HTERT RPE-1 (cell line): Measurements from ENCODE around the gene UBE2D2.
"Not testable (repeated sequence)": the region's sequence is repeated elsewhere in the genome, so short reads cannot be mapped to it uniquely, and the experiment has no call there.

Source experiments
- in situ Hi-C: fragments of 300-500 bp; cut with MboI; formaldehyde crosslinking; loops from 4 replicates; pipeline ENCODE4 v1.14.3; 2020; ENCODE audit warnings: low sequenced_read_pairs

The UBE2D2 gene

DNA sequence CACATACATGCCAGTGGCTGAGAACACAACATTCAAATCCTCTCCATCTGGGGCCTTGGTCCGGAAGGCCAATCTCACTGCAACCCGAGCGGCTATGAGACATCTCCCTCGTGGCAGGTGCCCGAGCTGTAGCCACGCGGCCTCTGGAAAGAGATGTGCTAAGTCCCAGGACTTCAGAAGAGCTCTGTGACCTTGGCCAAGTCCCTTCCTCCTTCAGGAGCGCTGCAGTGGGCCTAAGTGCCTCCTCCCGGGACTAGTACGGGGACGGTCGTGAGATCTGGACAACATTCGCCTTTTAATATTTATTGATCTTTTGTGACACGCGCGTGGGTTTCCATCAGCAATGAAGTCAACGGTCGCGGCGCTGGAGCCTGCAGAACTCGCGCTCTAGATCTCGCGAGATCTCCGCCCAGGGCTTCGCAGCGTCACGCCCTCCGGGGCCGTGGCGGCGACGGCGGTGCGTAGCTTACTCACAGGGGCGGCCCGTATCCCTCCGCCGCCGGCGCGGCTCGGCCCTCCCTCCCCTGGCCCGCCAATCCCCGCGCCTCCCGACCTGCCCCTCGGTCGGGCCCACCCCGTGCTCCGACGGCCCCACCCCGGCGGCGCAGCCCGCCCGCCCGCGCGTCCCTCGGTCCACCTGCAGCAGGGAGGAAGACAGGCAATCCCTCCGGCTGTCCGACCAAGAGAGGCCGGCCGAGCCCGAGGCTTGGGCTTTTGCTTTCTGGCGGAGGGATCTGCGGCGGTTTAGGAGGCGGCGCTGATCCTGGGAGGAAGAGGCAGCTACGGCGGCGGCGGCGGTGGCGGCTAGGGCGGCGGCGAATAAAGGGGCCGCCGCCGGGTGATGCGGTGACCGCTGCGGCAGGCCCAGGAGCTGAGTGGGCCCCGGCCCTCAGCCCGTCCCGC lies at the start of gene UBE2D2:
Gene UBE2D2 (plus strand): TSS at position 588 of the 903 bp plus-strand sequence. CDS start 453 bp downstream, outside the sequence.
- in situ Hi-C loops: no loop called here

GRCh38 chr5:139512786-139513390 lies 48.3 kb upstream of the UBE2D2 start:
- in situ Hi-C loops: no loop called here

DNA sequence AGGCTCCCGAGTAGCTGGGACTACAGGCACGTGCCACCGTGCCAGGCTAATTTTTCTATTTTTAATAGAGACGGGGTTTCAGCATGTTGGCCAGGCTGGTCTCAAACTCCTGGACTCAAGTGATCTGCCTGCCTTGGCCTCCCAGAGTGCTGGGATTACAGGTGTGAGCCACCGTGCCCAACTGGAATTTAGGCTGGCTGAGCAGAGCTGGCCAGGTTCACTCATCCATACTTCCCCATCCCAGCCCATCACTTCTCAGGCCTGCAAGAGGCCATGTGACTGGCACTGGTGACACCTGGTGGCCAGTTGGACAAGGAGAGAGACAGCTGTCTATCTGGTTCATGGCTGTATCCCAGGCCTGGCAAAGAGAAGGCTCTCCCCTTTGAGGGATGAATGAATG lies 47.7 kb upstream of the UBE2D2 start:
- in situ Hi-C loops: not testable (repeated sequence)

- in situ Hi-C loops: no loop called here
These were observed 47.2 kb upstream of the UBE2D2 start for GRCh38 chr5:139513852-139514485.

DNA sequence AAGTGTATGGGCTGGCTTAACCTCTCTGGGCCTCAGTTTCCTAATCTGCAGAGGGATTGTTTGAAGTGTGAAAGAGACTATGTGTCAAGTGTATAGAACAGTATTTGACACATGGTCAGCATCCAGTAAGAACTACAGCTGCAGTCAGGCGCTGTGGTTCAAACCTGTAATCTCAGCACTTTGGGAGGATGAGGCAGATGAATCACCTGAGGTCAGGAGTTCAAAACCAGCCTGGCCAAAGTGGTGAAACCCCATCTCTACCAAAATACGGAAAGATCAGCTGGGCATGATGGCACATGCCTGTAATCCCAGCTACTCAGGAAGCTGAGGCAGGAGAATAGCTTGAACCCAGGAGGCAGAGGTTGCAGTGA lies 46.7 kb upstream of the UBE2D2 start:
- in situ Hi-C loops: no loop called here

DNA sequence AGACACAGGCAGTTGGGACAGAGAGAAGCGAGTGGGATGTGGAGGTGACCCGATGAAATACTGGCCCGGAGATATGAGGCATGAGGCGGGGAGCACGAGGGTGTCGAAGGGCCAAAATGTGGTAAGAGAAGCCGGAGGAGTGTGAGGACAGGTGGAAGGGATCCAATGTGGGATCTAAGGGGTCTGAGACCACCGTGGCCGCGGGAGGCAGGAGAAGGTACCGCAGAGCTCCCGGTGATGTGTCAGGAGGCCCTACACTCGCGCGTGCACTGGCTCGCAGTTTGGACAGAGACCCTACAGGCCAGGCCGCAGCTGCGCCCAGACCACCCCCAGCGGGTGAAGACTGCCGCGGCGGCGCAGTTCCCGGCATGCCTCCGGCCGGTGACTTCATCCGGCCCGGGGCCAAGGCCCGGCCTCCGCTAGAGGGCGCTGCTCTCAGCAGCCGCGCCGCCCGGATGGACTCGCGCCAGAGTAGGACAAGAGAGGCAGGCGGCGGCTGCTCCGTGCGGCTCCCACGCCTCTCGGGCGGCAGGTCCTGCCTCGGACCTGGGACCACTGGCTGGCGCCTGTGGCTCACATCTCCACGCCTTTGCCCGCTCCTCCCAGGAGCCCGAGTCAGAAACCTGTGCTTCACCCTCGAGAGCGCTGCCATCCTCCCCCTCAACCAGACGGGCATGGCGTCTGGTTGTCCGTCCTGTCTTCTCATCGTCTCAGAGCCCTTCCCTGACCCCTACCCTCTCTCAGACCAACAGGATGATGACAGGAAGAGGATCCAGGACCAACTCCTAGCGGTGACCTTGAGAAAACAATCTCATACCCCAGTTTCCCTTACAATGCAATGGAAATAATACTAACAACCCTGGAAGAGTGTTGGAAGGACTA lies 43.2 kb upstream of the UBE2D2 start:
- in situ Hi-C loops: no loop called here

GRCh38 chr5:139523635-139524445 lies 37.3 kb upstream of the UBE2D2 start:
- in situ Hi-C loops: no loop called here

GRCh38 chr5:139524446-139524845 lies 36.7 kb upstream of the UBE2D2 start:
- in situ Hi-C loops: no loop called here

DNA sequence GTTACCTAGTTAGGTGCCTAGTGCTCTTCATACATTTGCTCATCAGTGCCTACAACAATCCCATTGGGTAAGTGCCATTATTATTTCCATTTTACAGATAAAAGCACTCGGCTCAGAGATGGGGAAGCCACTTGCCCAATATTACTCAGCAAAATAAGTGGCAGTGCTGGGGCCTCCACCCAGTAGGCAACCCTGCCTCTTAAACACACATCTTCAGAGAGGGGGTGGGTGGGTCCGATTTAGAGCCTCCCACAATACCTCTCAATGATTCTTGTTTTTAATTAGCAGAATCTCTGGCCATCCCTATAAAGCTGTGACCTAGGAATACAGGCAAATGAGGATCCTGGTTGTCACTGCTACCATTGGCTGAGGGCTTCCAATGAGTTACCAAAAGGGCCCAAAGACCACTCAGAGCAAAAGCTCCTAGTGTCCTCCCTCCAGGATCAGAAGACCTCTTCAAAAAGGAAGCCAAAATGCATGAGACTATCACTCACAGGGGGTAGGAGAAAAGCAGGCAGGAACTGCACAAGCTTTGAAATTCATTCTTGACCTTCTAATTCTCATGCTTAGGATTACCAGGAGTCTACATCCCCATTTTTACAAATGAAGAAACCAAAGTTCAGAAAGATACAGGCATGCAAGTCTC lies 36.1 kb upstream of the UBE2D2 start:
- in situ Hi-C loops: no loop called here

GRCh38 chr5:139525586-139526308 lies 35.4 kb upstream of the UBE2D2 start:
- in situ Hi-C loops: not testable (repeated sequence)

- in situ Hi-C loops: not testable (repeated sequence)
These were observed 34.6 kb upstream of the UBE2D2 start for GRCh38 chr5:139526309-139527089.

- in situ Hi-C loops: not testable (repeated sequence)
These were observed 34.1 kb upstream of the UBE2D2 start for GRCh38 chr5:139527090-139527470.

DNA sequence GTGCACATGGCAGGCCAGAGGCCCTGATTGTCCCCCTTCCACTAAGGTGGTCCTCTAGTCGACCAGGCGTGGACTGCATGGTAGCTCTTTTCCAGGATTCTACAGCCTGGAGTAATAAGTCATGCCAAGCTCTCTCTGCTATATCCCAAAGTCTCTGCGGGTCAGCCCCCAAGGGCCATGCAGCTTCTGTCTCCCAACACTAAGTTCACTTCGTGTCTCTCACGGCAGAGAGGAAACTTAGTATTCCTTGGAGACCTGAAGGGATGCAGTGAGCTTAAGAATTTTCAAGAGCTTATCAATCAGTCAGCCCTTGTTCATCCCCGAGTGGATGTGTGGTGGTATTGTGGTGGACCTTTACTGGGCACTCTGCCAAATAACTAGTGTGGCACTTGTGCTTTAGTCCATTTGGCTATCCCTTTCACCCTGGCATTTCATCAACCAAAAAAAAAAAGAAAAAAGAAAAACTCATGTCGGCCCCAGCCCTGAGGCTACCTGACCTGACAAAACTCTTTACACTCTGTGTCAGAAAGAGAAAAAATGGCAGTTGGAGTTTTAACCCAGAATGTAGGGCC lies 33.2 kb upstream of the UBE2D2 start:
- in situ Hi-C loops: not testable (repeated sequence)

- in situ Hi-C loops: not testable (repeated sequence)
These were observed 32.4 kb upstream of the UBE2D2 start for GRCh38 chr5:139528695-139529094.

GRCh38 chr5:139530079-139530478 lies 31.1 kb upstream of the UBE2D2 start:
- in situ Hi-C loops: not testable (repeated sequence)

- in situ Hi-C loops: no loop called here
These were observed 29.4 kb upstream of the UBE2D2 start for GRCh38 chr5:139531772-139532169.

DNA sequence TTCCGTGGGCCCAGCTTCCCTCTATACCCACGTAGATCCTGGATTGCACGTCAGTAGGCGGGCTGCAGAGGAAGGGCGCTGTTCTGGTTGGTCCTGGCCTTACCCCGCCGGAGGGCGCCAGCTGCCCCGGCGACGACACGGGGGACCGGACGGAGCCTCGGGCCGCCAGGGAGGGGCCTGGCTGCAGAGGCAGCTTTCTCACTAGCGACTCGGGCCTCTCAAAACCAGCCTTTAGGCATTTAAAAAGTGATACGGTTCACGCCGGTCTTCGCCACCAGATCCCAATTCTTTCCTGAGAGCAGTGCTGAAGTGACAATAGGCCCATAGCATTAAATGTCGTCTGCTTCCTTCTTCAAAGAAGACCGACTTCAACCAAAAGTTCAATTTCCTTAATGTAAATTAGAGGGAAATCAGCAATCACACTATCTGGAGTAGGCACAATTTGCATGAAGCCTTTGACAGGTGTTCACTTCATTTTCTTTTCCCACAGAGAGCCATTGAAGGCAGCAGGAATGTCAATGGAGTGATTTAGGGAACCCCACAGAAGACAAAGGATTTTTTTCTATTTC lies 17.6 kb upstream of the UBE2D2 start:
- in situ Hi-C loops: no loop called here
